ENCODE measurements around the gene CAP1. TPM values are rescaled to one million over a fixed set of nuclear protein-coding genes. Genes with fewer than 3 reads are reported as not detected.

CAP1 gene
- total and polyA plus RNA-seq, 2 of the 13 experiments (the other 11 are each of a cell fraction or from before 2014, with no cell fraction given) = 174 to 195 TPM

GRCh38 chr1:40039757-40040510, 595 bp upstream of the CAP1 start (continued):
- TF ChIP-seq AKNA (CRISPR knock-in tag; IDR thresholded peaks at IDR 0.05; ENCODE audit: borderline replicate concordance) (no peak), GZF1 (CRISPR knock-in tag; IDR thresholded peaks at IDR 0.05) (0 out of 2 replicates have a peak, but pooled peaks have one; percentile 64), ZNF121 (CRISPR knock-in tag; IDR thresholded peaks at IDR 0.05) (no peak), SRSF9 (IDR thresholded peaks at IDR 0.05; ENCODE audit: borderline replicate concordance, insufficient read depth, low read depth, low read length, poor library complexity, severe bottlenecking) (no peak), CSRNP1 (CRISPR knock-in tag; IDR thresholded peaks at IDR 0.05) (peak; percentile 72; the same call in 1 of the 2 replicates), TERF1 (CRISPR knock-in tag; IDR thresholded peaks at IDR 0.05) (no peak), ZBTB25 (CRISPR knock-in tag; IDR thresholded peaks at IDR 0.05) (no peak; the same call in none of the 2 replicates), TFE3 (CRISPR knock-in tag; IDR thresholded peaks at IDR 0.05) (no peak; the same call in 1 of the 2 replicates), FIP1L1 (IDR thresholded peaks at IDR 0.05; ENCODE audit: borderline replicate concordance, insufficient read depth, low read depth, low read length) (no peak), ZNF574 (CRISPR knock-in tag; IDR thresholded peaks at IDR 0.05) (no peak; the same call in none of the 2 replicates), DBP (CRISPR knock-in tag; IDR thresholded peaks at IDR 0.05; ENCODE audit: not compliant biosample characterization) (peak; percentile 65)
